AG09309 (cell line): ENCODE results near the gene EMP3.

Experiments used
- DNase-seq: peaks from one replicate; pipeline ENCODE4 v3.0.0-alpha.2; 2010; ENCODE audit warnings: low read depth
- H3K4me3 ChIP-seq: 2 replicates; pipeline ENCODE4 v1.5.1; 2011; ENCODE audit warnings: mild to moderate bottlenecking, low read depth, low read length, moderate library complexity; ENCODE audit not compliant: control insufficient read depth
- CTCF ChIP-seq: IDR thresholded peaks from 2 replicates; pipeline ENCODE4 v1.5.1; 2011; ENCODE audit warnings: mild to moderate bottlenecking, low read depth, low read length, inconsistent platforms; ENCODE audit not compliant: insufficient read depth, control insufficient read depth; ENCODE audit errors: missing control alignments

The EMP3 gene

GRCh38 chr19:48292798-48293197 lies 32.6 kb upstream of the EMP3 start:
- no peak overlapping the region for H3K4me3 ChIP-seq
- TF ChIP-seq CTCF: no peak
- DNase-seq: no peak

DNA sequence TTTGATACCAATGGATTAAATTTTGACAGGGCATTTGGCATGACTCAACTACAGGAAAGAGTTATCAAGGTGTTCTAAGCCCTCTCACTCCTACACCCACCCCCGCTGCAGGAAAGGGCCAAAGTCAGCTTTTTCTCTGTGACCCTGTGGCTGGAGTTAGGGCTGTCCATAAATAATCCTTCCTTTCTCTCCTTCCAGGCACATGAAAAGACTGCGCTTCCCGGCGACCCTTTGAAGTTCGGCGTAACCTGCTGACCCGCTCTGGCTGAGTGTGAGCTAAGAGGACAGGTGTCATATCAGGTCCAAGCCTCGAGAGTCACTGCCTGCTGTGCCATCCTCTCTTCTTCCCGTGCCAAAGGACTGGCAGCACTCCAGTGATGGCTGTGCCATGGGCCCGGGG lies 29.9 kb upstream of the EMP3 start:
- no peak for DNase-seq
- no peak for TF ChIP-seq CTCF
- H3K4me3 ChIP-seq: no peak overlapping the region

DNA sequence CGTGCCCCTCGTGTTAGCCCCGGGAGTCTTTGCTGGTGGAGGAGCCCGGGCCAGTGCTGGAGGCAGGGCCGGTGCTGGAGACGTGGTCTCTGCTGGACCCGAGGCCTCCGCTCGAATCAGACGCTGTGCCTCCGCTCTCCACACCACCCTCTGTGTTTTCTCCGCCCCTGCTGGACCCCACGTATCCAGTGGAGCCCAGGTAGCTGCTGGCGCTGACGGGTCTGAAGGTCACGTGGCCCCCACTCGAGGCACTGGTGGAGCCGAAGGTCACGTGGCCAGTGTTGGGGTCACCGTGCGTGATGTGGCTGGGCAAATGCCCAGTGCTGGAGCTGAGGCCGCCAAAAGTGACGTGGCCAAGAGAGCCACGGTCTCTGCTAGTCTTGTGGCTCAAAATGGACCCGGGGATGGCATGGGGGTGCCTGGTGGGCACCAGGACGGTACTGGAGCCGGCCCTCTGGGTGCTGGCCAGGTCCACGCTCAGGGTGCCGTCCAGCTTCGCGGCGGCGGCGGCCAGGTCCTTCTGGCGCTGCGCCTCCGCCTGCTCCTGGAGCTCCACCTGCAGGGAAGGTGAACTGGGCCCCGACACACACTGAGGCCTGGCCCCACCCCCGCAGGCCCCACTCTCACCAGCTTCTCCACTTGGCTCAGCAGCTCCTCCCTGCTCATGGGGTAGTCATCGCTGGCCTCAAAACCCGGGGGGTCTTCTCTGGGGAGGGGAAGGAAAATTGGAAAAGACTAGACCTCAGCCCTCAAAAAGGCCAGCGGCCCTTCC lies 28.2 kb upstream of the EMP3 start:
- no peak for TF ChIP-seq CTCF
- DNase-seq: no peak
- no peak overlapping the region for H3K4me3 ChIP-seq

- no peak for DNase-seq
- no peak for TF ChIP-seq CTCF
- no peak overlapping the region for H3K4me3 ChIP-seq
These were observed 27.4 kb upstream of the EMP3 start for GRCh38 chr19:48297975-48298374.

- H3K4me3 ChIP-seq: no peak overlapping the region
- DNase-seq: no peak
- no peak for TF ChIP-seq CTCF
These were observed 23.3 kb upstream of the EMP3 start for GRCh38 chr19:48301886-48302599.

GRCh38 chr19:48302600-48302959 lies 22.8 kb upstream of the EMP3 start:
- no peak overlapping the region for H3K4me3 ChIP-seq
- DNase-seq: no peak
- TF ChIP-seq CTCF: no peak
